T-helper 2 cell treated with Interferon-gamma antibody and Interleukin-4, amounts not matched to agents 5 μg/mL and 100 μg/mL, for 36 hours (primary cell): ENCODE measurements around the gene GPC2.
"Not testable (repeated sequence)": the region's sequence is repeated elsewhere in the genome, so short reads cannot be mapped to it uniquely, and the experiment has no call there.

Experiments
- DNase-seq: peaks from one replicate; pipeline ENCODE4 v3.0.0; 2021; ENCODE audit warnings: low spot score
- H3K27ac Mint-ChIP-seq: one replicate; pipeline ENCODE4 v1.8.0; 2021; ENCODE audit warnings: mild to moderate bottlenecking, mixed read lengths
- H3K27me3 Mint-ChIP-seq: one replicate; pipeline ENCODE4 v1.8.0; 2021; ENCODE audit warnings: low read depth, mixed read lengths
- H3K36me3 Mint-ChIP-seq: one replicate; pipeline ENCODE4 v1.8.0; 2021; ENCODE audit warnings: low read depth, mixed read lengths
- H3K4me1 Mint-ChIP-seq: one replicate; pipeline ENCODE4 v1.8.0; 2021; ENCODE audit warnings: low read depth, mixed read lengths
- H3K4me3 Mint-ChIP-seq: one replicate; pipeline ENCODE4 v1.8.0; 2022; ENCODE audit warnings: mild to moderate bottlenecking, moderate library complexity, mixed read lengths
- H3K9me3 Mint-ChIP-seq: one replicate; pipeline ENCODE4 v1.8.0; 2021; ENCODE audit warnings: mixed read lengths

Gene GPC2

GRCh38 chr7:100132697-100133151, 44.5 kb downstream of the GPC2 start:
- Mint-ChIP-seq H3K27me3 (peaks cover 2% of the 10 kb centered on the region), H3K27ac (no peak overlapping the region), H3K9me3 (no peaks in the 10 kb centered on the region), H3K4me3 (no peak overlapping the region), H3K4me1 (peaks cover 10% of the 10 kb centered on the region), H3K36me3 (no peaks in the 10 kb centered on the region)
- peak; percentile 54 for DNase-seq

- no peaks in the 10 kb centered on the region for H3K36me3 Mint-ChIP-seq
- no peak overlapping the region for H3K4me3 Mint-ChIP-seq
- H3K4me1 Mint-ChIP-seq = peaks cover 8% of the 10 kb centered on the region
- no peak for DNase-seq
- no peak overlapping the region for H3K27ac Mint-ChIP-seq
- peaks cover 2% of the 10 kb centered on the region for H3K27me3 Mint-ChIP-seq
- H3K9me3 Mint-ChIP-seq = no peaks in the 10 kb centered on the region
Measured at GRCh38 chr7:100132126-100132525, 45.1 kb downstream of the GPC2 start.

GRCh38 chr7:100130608-100131453, 46.4 kb downstream of the GPC2 start:
- DNase-seq = peak; percentile 75
- Mint-ChIP-seq H3K4me1 (peaks cover 8% of the 10 kb centered on the region), H3K27me3 (peaks cover 2% of the 10 kb centered on the region), H3K4me3 (peak overlapping the region; percentile 24), H3K9me3 (no peaks in the 10 kb centered on the region), H3K36me3 (no peaks in the 10 kb centered on the region), H3K27ac (no peak overlapping the region)

- not testable (repeated sequence) for H3K27me3 Mint-ChIP-seq, H3K9me3 Mint-ChIP-seq, H3K27ac Mint-ChIP-seq, H3K4me3 Mint-ChIP-seq, H3K36me3 Mint-ChIP-seq, DNase-seq
- H3K4me1 Mint-ChIP-seq = peaks cover 11% of the 10 kb centered on the region
Measured at GRCh38 chr7:100130220-100130607, 47.0 kb downstream of the GPC2 start.

- Mint-ChIP-seq H3K27me3 (no peaks in the 10 kb centered on the region), H3K27ac (peak overlapping the region; percentile 65), H3K4me3 (peak overlapping the region; percentile 75), H3K36me3 (peaks cover 11% of the 10 kb centered on the region), H3K9me3 (no peaks in the 10 kb centered on the region), H3K4me1 (peaks cover 21% of the 10 kb centered on the region)
- DNase-seq = no peak
Measured at GRCh38 chr7:100128637-100128963, 48.6 kb downstream of the GPC2 start.

GRCh38 chr7:100127866-100128636, 49.1 kb downstream of the GPC2 start:
- H3K9me3 Mint-ChIP-seq = no peaks in the 10 kb centered on the region
- peak overlapping the region; percentile 65 for H3K27ac Mint-ChIP-seq
- peak; percentile 22 for DNase-seq
- H3K36me3 Mint-ChIP-seq = peaks cover 11% of the 10 kb centered on the region
- H3K4me1 Mint-ChIP-seq = peaks cover 21% of the 10 kb centered on the region
- peak overlapping the region; percentile 75 for H3K4me3 Mint-ChIP-seq
- no peaks in the 10 kb centered on the region for H3K27me3 Mint-ChIP-seq

GRCh38 chr7:100126931-100127865, 50.0 kb downstream of the GPC2 start, which contains the start of gene MBLAC1:
Gene MBLAC1, plus strand, starts transcription at chr7:100126967. Its CDS starts 429 bp downstream, at chr7:100127396.
- DNase-seq = peak; percentile 85
- Mint-ChIP-seq H3K27me3 (no peaks in the 10 kb centered on the region), H3K4me3 (peak within 1 kb of the TSS; percentile 100), H3K27ac (peak within 1 kb of the TSS; percentile 100), H3K9me3 (no peaks in the 10 kb centered on the region), H3K4me1 (peaks cover 17% of the 10 kb centered on the region), H3K36me3 (peaks cover 11% of the 10 kb centered on the region)

- peak overlapping the region; percentile 100 for H3K27ac Mint-ChIP-seq
- DNase-seq = peak; percentile 20
- H3K4me1 Mint-ChIP-seq = peaks cover 17% of the 10 kb centered on the region
- no peaks in the 10 kb centered on the region for H3K9me3 Mint-ChIP-seq
- peak overlapping the region; percentile 100 for H3K4me3 Mint-ChIP-seq
- peaks cover 11% of the 10 kb centered on the region for H3K36me3 Mint-ChIP-seq
- H3K27me3 Mint-ChIP-seq = no peaks in the 10 kb centered on the region
Measured at GRCh38 chr7:100126239-100126930, 50.8 kb downstream of the GPC2 start.

- Mint-ChIP-seq H3K9me3 (no peaks in the 10 kb centered on the region), H3K4me1 (peaks cover 26% of the 10 kb centered on the region), H3K4me3 (peak overlapping the region; percentile 100)
Measured at GRCh38 chr7:100124301-100125230, 52.6 kb downstream of the GPC2 start.

GRCh38 chr7:100122568-100122967, 54.6 kb downstream of the GPC2 start:
- no peaks in the 10 kb centered on the region for H3K9me3 Mint-ChIP-seq
- H3K4me3 Mint-ChIP-seq = no peak overlapping the region
- DNase-seq = no peak
- no peak overlapping the region for H3K27ac Mint-ChIP-seq
- H3K4me1 Mint-ChIP-seq = peaks cover 25% of the 10 kb centered on the region
- H3K27me3 Mint-ChIP-seq = no peaks in the 10 kb centered on the region
- peaks cover 14% of the 10 kb centered on the region for H3K36me3 Mint-ChIP-seq

More at GRCh38 chr7:100124301-100125230, 52.6 kb downstream of the GPC2 start:
- Mint-ChIP-seq H3K36me3 (peaks cover 11% of the 10 kb centered on the region), H3K27me3 (no peaks in the 10 kb centered on the region), H3K27ac (peak overlapping the region; percentile 37)
- DNase-seq = no peak

GRCh38 chr7:100122067-100122466, 55.1 kb downstream of the GPC2 start:
- no peaks in the 10 kb centered on the region for H3K9me3 Mint-ChIP-seq
- H3K27ac Mint-ChIP-seq = no peak overlapping the region
- peaks cover 14% of the 10 kb centered on the region for H3K36me3 Mint-ChIP-seq
- H3K27me3 Mint-ChIP-seq = no peaks in the 10 kb centered on the region
- DNase-seq = no peak
- H3K4me3 Mint-ChIP-seq = no peak overlapping the region
- peaks cover 25% of the 10 kb centered on the region for H3K4me1 Mint-ChIP-seq

GRCh38 chr7:100120733-100121036, 56.5 kb downstream of the GPC2 start:
- H3K4me1 Mint-ChIP-seq = peaks cover 25% of the 10 kb centered on the region
- H3K27ac Mint-ChIP-seq = peak overlapping the region; percentile 97
- no peaks in the 10 kb centered on the region for H3K9me3 Mint-ChIP-seq
- peak overlapping the region; percentile 96 for H3K4me3 Mint-ChIP-seq
- H3K27me3 Mint-ChIP-seq = no peaks in the 10 kb centered on the region
- peaks cover 19% of the 10 kb centered on the region for H3K36me3 Mint-ChIP-seq
- DNase-seq = no peak
